OCI-LY7 (cell line): ENCODE measurements around the gene GNG11.
"Not testable (repeated sequence)": the region's sequence is repeated elsewhere in the genome, so short reads cannot be mapped to it uniquely, and the experiment has no call there.

Experiments
- EZH2phosphoT487 ChIP-seq: fragments of 200-600 bp; sonication (generic); IDR thresholded peaks from 2 replicates; pipeline ENCODE4 v1.6.1; 2018; ENCODE audit warnings: low read depth, borderline replicate concordance, mild to moderate bottlenecking, mixed run types, antibody characterized with exemption, low read length, moderate library complexity, mixed read lengths
- TF ChIP-seq, protein P1 (sequence below): fragments of 200-600 bp; sonication (generic); conservative IDR thresholded peaks from 2 replicates; pipeline ENCODE4 v1.5.1; 2014; ENCODE audit warnings: mild to moderate bottlenecking, antibody characterized with exemption, low read length, moderate library complexity, mixed read lengths

DNA sequence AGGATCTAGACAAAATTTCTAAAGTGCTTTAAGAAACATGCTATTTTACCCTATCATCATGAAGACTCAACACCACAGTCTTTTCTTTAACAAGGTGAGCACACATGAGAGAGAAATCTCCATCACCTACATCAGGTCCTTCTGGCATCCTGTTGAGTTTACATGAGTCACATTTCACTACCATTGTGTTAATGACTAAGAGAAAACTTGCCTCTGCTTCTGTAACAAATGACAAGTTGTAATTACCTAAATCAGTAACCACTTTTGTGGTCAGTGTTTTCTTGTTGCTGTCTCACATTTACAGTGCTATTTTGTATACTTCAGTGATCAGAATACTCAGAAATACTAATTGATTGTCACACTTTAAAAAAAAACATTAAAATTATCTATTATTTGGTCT is 5.6 kb upstream of the GNG11 start:
- TF ChIP-seq, protein P1, sequence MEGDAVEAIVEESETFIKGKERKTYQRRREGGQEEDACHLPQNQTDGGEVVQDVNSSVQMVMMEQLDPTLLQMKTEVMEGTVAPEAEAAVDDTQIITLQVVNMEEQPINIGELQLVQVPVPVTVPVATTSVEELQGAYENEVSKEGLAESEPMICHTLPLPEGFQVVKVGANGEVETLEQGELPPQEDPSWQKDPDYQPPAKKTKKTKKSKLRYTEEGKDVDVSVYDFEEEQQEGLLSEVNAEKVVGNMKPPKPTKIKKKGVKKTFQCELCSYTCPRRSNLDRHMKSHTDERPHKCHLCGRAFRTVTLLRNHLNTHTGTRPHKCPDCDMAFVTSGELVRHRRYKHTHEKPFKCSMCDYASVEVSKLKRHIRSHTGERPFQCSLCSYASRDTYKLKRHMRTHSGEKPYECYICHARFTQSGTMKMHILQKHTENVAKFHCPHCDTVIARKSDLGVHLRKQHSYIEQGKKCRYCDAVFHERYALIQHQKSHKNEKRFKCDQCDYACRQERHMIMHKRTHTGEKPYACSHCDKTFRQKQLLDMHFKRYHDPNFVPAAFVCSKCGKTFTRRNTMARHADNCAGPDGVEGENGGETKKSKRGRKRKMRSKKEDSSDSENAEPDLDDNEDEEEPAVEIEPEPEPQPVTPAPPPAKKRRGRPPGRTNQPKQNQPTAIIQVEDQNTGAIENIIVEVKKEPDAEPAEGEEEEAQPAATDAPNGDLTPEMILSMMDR, result not testable (repeated sequence)
- TF ChIP-seq EZH2phosphoT487, result not testable (repeated sequence)
